ENCODE results near the gene TNFRSF21.

GRCh38 chr6:47196113-47196512 lies 113.6 kb downstream of the TNFRSF21 start:
- TF ChIP-seq, protein P1, sequence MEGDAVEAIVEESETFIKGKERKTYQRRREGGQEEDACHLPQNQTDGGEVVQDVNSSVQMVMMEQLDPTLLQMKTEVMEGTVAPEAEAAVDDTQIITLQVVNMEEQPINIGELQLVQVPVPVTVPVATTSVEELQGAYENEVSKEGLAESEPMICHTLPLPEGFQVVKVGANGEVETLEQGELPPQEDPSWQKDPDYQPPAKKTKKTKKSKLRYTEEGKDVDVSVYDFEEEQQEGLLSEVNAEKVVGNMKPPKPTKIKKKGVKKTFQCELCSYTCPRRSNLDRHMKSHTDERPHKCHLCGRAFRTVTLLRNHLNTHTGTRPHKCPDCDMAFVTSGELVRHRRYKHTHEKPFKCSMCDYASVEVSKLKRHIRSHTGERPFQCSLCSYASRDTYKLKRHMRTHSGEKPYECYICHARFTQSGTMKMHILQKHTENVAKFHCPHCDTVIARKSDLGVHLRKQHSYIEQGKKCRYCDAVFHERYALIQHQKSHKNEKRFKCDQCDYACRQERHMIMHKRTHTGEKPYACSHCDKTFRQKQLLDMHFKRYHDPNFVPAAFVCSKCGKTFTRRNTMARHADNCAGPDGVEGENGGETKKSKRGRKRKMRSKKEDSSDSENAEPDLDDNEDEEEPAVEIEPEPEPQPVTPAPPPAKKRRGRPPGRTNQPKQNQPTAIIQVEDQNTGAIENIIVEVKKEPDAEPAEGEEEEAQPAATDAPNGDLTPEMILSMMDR (conservative IDR thresholded peaks at IDR 0.05; ENCODE audit: low read length) = no peak
- TF ChIP-seq EZH2phosphoT487 (IDR thresholded peaks at IDR 0.05; ENCODE audit: borderline replicate concordance) = no peak
